ENCODE measurements around the gene DZANK1. TPM values are rescaled to one million over a fixed set of nuclear protein-coding genes. Genes with fewer than 3 reads are reported as not detected.

DZANK1 gene
- polyA plus RNA-seq, 1 donor (not counting 4 experiments of a cell fraction or from before 2014, with no cell fraction given): 3.0 TPM

Small RNAs within 50 kb of the gene (small RNA-seq; reads per million reads assigned to genes)
- gene MIR3192 (ENCODE audit: insufficient read length in 3 of 3, low read depth in 3 of 3, low replicate concordance in 1 of 3): 0 reads per million in 3 experiments
- gene RNA5SP476 (ENCODE audit: insufficient read length in 3 of 3, low read depth in 3 of 3, low replicate concordance in 1 of 3): 0 reads per million in 3 experiments

Other genes with a start within 250 kb of the DZANK1 start
- 10.9 to 25.0 TPM (median 15.8 TPM) in 3 replicates for gene ZNF133, start 178.5 kb downstream of the DZANK1 start, polyA plus RNA-seq
- 8.0 to 12.2 TPM (median 12.0 TPM) in 3 replicates for gene POLR3F, start 360 bp upstream of the DZANK1 start, polyA plus RNA-seq
- gene RBBP9, start 30.2 kb upstream of the DZANK1 start, polyA plus RNA-seq: 16.5 to 17.9 TPM (median 17.3 TPM) in 3 replicates
- gene SEC23B, start 40.9 kb upstream of the DZANK1 start, polyA plus RNA-seq: 96.1 to 104 TPM (median 102 TPM) in 3 replicates
- gene SMIM26, start 100.4 kb upstream of the DZANK1 start, polyA plus RNA-seq: 76.6 to 155 TPM (median 124 TPM) in 3 replicates
- 49.3 to 79.2 TPM (median 68.3 TPM) in 3 replicates for gene DTD1, start 121.0 kb upstream of the DZANK1 start, polyA plus RNA-seq

All from keratinocyte (primary cell).